Umbilical cord (tissue), 2 donors: Measurements from ENCODE around the gene UBASH3A. TPM values are rescaled to one million over a fixed set of nuclear protein-coding genes. Genes with fewer than 3 reads are reported as not detected.

Source experiments
- DNase-seq: peaks from one replicate; pipeline ENCODE4 v3.0.0-alpha.2; 2015; ENCODE audit warnings: low spot score
- total RNA-seq: library from RNA; depleted of rRNA; stranded (reverse); fragments of >200 nt; gene quantifications from one replicate; pipeline ENCODE4 v1.2.3, GENCODE V29; 2014; ENCODE audit warnings: low replicate concordance; ENCODE audit not compliant: insufficient read depth

Gene UBASH3A
- total RNA-seq, 1 donor from 2014 or later, result 1.9 TPM

DNA sequence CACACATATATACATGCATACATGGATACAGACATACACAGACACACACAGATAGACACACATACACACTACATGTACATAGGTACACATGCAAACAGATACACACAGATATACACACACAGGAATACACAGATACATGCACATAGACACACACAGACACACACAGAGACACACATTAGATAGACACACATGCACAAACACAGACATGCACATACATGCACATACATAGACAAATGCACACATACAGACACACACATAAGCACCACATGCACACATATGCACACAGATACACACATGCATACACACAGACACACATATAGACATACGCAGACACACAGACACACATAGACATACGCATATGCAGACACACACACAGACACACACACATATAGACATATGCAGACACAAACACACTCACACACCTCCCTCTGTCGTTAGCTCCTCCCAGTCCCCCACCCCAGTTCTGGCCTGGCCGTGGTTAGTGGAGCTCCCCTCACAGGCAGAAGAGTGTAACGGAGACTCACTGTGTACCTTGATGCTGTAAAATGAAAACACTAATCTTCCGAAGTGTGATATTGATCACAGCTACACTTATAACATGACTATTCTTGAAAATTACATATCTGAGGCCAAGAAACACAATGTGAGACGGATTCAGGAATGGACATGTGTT lies 7.6 kb downstream of the UBASH3A start:
- no peak for DNase-seq

DNA sequence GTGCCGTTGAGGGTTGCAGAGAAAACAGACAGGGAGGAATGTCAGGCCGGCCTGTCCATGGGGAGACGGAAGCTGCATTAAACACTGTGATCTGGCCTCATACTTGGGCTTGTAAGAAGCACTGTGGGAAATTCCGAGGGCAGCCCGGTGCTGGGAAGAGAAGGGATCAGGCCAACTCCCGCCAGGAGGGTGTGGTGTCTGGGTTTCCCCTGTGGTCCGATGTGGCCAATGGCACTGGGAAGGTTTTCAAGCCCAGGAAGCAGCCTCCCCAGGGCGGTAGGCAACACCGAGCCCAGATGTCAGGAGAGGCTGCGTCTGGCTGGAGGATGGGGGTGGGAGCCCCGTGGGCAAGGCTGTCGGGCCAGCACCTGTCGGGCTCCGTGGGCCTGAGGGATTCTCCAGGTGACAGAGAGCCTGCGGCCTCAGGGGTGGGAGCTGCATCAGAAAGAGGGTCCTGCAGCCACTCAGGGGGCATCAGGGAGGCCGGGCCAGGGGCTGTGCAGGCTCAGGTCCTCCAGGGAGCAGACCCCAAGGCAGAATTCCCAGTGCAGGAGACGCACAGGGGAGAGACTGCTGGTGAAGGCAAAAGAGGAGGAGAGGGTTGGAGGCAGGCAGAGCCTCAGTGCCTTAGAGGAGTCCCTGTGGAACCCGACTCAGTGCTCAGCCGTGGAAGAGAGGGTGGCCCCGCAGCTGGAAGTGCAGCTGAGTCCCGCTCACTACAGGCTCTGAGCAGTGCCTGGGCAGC lies 8.4 kb downstream of the UBASH3A start:
- DNase-seq, result no peak

DNA sequence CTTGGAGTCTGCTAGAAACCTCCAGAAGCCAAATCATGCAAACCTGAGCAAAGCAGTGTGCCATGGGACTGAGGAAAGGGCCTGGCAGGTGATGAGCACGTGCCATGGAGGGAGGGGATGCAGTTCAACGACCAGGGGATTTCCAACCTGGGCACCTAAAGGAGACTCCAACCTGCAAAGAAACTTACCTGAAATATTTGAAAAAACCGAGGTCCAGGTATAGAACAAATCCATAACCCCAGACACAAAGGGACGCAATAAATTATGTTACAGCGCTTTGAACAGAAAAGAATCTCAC lies 8.9 kb downstream of the UBASH3A start:
- DNase-seq, result no peak

DNA sequence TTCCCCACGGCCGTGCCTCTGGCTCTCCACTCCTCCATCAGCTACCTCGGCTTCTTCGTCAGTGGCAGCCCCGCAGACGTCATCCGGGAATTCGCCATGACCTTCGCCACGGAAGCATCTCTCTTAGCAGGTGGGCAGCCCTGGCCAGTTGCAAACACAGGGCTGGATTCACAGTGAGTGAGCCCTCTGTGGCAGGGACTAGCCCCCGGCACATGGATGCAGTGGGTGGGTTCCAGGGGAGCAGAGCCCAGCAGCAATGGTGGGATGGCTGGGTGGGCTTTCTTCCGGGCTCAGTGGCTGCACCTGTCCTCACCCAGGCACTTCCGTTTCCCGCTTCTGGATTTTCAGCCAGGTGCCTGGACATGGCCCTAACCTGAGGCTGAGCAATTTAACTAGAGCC lies 9.4 kb downstream of the UBASH3A start:
- no peak for DNase-seq

DNA sequence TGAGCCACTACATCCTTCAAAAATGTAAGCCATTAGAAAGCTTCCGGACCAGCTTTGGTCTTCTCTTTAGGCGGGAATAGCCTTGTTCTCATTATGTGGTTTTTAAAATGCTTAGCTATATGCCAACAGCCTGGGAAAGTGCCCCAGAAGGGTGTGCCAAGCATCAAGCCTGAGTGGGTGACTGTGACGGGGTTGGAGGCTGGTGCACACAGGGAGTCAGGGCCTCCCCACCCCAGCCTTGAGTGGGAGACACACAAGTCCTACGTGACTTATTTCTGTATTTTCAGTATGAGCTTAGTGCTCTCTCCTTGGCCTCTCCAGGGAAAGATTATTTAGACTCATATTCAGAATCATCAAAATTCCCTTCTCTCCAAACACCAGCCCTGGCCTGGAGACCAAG lies 9.8 kb downstream of the UBASH3A start:
- DNase-seq, result no peak

DNA sequence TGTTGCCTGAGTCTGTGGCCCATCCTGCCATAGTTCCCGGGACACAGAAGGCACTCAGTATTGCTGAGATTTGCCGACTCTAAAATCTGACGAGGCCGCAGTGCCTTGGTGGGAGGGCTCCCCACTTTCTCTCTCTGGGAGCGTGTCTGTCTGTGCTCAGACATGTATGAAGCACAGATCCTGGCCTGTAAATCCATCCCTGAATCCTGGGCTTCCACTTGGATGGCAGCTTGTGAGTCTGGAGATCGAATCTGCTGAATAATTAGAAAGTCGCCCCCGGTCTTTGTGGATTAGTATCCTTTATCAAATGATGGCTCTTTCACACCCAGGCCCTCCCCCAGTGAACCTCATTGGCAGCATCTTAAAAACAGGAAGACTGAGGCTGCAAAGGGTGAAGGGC lies 10.4 kb downstream of the UBASH3A start:
- no peak for DNase-seq

DNA sequence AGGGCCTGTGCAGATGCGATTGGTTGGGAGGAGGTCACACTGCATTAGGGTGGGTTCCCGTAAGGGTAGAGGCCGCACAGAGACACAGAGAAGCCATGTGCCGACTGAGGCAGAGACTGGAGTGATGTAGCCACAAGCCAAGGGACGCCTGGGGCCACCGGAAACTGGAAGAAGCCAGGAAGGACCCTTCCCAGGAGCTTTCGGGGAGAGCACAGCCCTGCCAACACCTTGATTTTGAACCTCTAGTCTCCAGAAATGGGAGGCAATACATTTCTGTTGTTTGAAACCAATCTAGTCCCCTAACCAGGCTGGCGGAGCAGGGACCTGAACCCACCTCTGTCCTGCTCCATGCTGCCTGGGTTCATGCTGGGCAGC lies 10.8 kb downstream of the UBASH3A start:
- no peak for DNase-seq

DNA sequence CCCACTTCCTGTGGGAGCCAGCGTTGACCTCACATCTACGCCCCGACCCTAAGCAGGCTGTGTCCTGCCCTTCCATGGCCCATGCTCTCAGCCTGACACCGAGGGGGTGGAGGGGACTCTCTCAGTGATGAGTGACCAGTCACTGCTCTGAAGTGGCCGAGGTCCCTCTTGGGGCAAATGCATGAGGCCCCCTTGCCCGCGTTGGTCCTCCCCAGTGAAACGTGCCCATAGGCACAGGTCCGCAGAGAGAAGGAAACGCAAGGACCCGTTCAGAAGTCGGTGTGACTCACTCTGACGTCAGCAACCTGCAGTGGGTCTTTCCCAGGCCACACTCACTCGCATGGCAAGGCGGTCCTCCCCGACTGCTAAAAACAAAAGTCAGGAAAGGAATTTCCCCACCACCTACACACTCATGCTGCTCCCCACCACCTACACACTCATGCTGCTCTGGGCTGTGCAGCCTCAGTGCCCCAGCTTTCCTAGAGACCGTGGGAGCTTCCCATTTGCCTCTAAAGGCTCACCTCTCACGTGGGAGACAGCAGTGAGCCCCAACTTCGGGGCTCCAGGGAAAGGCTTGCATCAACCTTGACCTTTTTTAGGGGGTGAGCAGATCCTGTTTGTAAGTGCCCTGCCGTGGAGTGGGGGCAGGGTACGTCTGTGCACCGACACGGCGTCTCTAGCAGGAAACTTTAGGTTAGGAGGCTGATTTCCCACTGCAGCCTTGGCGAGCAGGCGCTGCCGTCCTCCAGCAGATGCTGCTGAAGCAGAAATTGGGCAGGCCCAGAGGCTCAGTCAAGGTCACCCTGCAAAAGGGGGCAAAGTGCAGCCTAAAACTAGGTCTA lies 11.4 kb downstream of the UBASH3A start:
- DNase-seq, result no peak

DNA sequence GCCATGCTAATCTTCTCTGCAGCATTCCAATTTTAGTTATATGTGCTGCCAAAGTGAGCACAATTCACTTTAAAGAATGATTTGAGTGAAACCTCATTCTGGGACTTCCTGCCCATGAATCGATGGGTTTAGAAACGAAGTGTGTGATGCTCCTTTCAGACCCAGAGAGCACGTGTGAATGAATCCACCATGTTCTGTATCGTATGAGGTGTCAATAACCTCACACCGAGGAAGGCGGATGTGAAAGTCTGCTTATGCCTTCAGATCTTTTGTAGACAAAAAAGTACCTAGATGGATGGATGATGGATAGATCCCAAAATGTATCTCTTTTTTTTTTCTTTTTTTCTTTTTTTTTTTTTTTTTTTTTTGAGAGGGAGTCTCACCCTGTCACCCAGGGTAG lies 13.8 kb downstream of the UBASH3A start:
- DNase-seq, result no peak

DNA sequence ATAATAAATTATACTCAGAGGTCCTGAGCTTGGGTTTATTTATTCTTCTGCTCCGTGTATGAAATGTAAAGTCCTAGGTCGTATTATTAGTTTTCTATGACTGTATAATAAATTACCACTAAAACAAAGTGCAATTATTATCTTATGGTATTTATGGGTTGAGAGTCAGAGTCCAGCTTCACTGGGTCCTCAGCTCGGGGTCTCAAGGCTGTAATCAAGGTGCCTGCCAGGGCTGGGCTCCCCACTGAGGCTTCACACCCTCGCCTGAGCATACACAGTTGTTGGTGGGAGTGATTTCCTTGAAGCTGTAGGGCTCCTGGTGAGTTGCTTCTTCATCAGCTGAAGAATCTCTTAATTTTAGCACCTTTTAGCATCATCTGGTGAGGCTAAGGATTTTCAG lies 15.2 kb downstream of the UBASH3A start:
- no peak for DNase-seq

DNA sequence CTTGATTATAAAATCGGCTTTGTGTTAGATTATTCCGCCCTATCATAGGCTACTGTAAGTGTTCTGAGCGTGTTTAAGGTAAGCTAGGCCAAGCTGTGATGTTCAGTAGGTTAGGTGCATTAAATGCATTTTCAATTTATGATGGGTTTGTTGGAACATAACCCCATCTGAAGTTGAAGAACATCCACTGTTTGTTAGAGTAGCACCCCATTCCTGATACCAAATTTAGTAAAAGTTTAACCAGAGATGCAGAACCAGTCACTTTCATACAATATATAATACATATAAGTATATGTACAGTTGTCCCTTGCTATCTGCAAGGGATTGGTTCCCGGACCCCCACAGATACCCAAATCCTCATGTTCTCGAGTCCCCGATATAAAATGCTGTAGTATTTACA lies 16.1 kb downstream of the UBASH3A start:
- DNase-seq, result no peak

DNA sequence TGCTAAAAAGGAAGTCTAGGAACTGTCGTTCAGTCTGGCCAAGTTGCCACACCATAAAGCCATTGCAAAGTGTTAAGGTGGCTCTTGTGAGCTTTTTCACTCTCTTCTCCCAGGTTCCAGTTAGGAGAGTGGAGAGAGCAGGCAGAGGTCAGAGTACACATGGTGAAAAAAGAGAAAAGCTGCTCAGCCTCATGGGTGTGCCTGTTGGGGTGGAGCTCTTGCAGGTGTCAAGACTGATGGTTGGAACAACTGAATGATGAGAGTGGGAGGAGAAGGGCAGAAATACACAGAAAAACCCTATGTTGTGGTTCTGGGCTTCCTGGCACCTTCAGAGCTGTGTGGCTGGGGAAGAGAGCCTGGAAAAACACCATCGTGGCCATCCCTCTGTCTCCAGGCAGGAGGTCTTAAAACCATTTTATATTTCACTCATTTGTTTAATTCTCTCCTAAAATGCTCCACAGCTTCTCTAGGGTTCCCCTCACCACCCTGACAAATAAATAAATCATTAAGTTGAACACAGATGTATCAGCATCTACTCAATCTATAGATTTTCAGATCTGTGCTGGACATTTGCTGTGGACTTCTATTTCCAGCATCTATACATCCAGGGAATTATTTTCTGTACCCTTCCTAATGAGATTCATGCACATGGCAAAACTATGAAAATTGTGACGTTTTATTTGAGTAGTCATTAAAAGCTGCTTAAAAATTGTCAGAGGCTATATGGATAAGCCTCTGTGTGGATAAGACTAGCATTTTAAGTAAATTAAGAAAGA lies 17.5 kb downstream of the UBASH3A start:
- no peak for DNase-seq

DNA sequence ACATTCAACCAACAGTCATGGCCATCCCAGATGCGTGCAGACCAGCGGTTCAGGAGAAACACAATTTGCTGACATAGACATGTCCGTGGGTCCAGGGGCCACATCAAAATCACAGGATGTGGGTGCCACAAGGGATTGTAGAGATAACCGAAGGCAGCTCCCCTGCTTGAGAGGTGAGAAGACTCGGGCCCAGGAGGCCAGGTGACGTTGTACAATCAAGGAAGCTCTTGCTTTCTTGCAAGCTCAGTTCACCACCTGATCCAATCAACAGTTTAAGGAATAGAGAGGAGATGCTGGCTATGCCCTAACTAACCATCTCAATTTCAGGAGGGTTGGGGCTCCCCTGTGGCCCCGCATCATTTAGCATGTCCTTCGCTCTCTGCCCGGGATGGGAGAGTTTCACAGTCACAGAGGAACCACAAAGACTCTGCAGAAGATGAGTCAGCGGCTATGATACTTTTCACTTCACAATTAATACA lies 19.5 kb downstream of the UBASH3A start:
- DNase-seq, result no peak

DNA sequence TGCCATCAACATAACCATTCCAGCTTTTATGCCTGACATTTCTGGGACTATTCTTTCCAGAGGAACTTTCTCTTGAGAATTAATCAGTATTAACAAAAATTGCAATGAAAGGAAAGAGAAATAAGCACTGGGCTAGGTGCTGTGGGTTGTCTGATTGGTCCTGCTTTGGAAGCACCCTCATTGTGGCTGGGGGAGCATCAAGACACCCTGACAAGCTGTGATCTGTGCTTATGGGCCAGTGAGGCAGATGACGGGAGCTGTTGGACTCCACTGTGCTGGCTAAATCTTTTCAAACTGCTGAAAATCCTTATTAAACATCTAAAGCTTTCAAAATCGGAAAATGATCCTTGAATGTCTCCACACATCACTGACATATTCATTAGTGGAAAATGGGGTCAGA lies 20.0 kb downstream of the UBASH3A start:
- no peak for DNase-seq

DNA sequence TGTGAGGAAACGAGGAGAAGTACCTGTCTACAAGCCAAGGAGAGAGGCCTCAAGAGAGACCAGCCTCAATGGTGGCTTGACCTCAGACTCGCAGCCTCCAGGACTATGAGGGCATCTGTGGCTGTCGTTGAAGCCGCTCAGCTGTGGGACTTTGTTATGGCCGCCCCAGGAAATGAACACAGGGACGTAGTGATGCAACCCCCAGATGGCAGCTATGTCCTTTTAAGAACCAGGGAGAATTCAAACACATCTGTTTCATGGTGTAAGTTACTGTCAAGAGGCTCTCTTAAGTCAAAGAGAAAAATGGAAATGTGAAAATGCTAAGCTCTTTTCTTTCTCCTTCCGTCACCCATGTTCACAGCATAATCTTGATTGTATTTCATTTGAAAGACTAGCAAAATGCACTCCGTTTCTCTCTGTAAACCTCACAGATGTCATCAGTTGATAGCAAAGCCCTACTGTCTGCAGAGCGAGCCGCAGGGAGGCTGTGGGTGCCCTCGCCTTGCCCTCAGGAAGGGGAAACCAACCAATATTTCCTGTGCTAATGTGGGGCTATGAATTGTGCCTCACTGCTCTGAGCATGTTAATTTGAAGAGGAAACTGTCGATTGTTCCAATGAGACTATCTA lies 21.3 kb downstream of the UBASH3A start:
- DNase-seq, result no peak

DNA sequence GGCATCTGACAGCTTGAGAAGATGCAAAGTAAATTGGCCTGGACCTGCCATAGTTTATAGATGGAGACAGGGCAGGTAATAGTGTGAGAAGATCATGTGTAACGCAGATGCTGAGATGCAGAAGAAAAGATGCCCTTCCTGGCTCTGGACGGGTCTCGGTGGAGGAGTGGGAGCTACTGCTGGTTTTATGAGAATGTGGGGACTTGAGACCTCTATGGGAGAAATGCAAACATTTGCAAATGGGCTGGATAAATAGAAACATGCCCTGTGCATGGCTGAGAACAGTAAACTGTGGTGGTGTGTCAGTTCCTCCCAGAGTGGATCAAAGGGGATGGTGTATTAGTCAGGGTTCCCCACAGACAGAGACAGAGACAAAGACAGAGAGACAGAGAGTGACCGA lies 21.9 kb downstream of the UBASH3A start:
- DNase-seq, result no peak

DNA sequence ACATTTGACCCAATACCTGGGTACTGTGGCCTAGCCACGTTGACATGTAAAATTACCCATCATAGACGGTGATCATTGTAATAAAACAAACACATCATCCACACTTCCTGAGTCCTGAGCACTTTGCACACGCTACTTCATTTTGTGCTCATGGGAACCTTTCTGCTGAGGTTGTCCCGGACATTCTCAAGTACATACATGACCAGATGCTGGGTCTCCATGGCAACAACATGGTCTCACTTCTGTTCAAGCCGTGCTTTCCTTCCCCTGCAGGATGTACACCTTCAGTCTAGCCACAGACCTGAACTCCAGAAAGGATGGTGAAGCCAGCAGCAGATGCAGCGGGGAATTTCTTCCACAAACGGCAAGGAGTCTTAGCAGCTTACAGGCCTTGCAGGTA lies 22.7 kb downstream of the UBASH3A start:
- DNase-seq, result no peak

DNA sequence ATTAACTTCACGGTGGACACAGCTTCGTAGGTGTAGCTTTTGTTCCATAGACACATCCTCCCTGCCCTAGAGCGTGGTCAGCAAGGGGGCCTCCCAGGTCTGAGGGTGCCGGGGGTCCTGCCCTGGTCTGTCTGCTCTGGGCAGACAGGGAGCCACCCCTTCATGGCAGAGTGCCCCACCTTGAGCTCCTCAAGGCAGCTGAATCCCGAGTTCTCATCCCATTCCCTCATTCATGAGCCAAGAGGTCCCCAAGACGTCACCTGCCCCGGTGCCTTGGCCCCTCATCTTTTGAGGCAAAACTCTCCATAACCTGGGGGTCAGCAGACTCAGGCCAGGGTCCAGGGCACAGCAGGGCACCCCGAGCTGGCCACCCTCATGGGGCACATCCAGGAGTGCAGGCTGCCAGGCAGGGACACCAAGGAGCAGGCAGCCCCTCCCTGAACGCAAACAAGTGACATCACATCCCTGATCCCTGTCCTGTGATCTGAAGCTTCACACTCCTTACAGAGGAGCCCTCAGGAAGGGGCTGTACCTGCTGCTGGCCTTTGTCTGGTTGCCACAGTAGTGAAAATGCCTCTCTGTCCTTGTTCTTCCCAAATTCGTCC lies 23.3 kb downstream of the UBASH3A start:
- DNase-seq, result no peak

DNA sequence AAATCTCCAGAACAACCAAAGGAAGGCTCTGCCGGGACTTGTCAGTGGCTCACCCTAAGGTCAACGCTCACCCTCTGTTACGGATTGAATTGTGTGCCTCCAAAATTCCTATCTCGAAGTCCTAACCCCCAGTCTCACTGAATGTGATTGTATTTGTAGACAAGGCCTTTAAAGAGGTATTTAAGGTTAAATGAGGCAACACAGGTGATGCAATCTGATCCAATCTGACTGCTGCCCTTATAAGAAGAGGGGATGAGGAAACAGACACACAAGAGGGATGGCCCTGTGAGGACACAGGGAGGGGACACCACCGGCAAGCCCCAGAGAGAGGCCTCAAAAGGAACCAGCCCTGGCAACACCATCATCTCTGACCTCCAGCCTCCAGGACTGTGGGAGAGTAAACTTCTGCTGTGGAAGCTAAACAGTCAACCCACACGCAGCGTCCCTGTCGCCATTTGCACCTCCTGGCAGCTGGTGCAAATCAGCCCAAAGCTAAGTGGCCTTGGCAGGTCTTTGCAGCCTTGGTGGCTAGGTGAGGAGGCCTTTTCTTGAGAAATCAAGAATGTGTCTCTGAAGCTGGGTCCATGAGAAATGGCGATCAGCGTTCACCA lies 24.2 kb downstream of the UBASH3A start:
- DNase-seq, result no peak

DNA sequence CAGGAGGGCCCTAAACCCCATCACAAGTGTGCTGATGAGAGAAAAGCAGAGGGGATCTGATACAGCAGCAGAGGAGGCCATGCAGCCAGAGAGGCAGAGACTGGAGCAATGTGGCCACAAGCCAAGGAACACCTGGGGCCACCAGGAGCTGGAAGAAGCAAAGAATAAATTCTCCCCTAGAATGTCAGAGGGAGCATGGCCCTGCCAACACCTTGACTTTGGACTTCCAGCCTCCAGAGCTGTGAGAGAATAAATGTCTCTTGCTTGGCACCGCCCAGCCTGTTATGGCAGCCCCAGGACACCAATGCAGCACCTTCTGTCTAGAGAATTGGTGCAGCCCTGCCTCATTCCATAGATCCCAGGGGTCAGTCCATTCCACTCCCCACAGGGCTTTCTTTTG lies 25.3 kb downstream of the UBASH3A start:
- no peak for DNase-seq

DNA sequence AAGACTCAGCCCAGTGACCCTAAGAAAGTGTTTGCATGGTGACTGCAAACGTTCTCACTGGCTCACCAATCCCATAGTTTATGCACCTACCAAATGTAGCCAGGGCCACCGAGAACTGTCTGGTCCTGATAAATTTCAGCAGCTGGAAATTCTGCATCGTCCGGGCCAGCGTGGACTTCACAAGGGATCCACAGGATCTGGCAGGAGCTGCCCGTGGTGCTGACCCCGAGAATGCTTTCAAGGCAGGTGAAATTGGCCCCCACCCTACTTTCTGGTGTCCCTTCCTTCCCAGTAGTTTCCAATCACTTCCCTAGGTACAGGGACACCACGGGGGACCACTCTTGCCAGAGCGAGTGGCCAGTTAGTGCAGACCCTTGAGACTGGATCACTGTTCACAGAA lies 26.2 kb downstream of the UBASH3A start:
- no peak for DNase-seq
